GM19193 (cell line): ENCODE results near the gene LPCAT1.

Source experiments
- POLR2A ChIP-seq: IDR thresholded peaks from 4 replicates; pipeline ENCODE4 v1.6.1; 2011; ENCODE audit not compliant: insufficient read depth, insufficient read length; ENCODE audit errors: extremely low read depth

The LPCAT1 gene, protein sequence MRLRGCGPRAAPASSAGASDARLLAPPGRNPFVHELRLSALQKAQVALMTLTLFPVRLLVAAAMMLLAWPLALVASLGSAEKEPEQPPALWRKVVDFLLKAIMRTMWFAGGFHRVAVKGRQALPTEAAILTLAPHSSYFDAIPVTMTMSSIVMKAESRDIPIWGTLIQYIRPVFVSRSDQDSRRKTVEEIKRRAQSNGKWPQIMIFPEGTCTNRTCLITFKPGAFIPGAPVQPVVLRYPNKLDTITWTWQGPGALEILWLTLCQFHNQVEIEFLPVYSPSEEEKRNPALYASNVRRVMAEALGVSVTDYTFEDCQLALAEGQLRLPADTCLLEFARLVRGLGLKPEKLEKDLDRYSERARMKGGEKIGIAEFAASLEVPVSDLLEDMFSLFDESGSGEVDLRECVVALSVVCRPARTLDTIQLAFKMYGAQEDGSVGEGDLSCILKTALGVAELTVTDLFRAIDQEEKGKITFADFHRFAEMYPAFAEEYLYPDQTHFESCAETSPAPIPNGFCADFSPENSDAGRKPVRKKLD

DNA sequence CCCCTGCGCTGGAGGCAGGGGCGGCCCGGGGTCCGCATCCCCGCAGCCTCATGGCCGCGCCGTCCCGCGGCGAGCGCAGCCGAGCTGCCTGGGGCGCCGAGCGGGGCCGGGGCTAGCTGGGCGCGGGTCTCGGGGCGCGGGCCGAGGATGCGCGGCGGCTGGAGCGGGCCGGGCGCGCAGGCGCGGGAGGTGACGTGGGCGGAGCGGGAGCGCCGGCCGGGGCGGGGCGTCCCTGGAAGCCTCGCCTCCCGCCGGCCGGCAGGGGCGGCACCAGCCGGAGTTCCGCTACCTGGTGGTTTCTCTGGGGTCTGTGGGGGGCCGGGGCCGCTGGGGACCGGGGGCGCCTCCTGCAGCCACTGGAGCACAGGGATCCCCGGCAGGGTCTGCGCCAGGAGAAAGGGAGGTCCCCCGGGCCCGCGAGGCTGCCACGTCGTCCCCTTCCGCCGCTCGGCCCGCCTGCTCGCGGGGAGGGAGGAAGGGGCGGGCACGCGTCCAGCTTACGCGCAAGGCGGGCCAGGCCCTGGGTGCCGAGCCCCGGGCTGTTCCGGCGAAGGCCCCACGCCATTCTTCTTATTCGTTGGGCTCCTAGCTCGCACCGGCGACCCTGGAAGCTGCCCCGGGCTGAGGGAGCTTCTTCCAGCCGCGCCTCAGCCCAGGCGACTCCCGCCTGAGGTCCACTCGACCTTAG lies at the start of gene LPCAT1:
Gene LPCAT1 (minus strand): TSS at position 168 of the 688 bp plus-strand sequence. CDS start 116 bp downstream, at position 52.
- peak; percentile 69 for TF ChIP-seq POLR2A

DNA sequence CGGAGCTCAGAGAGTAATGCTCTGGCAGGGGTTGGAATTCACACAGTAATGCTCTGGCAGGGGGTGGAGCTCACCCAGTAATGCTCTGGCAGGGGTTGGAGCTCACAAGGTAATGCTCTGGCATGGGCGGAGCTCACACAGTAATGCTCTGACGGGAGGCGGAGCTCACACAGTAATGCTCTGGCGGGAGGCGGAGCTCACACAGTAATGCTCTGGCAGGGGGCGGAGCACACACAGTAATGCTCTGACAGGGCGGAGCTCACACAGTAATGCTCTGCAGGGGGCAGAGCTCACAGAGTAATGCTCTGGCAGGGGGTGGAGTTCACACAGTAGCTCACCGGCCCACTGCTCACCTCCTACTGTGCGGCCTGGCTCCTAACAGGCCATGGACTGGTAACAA lies 47.2 kb upstream of the LPCAT1 start:
- TF ChIP-seq POLR2A, result no peak

DNA sequence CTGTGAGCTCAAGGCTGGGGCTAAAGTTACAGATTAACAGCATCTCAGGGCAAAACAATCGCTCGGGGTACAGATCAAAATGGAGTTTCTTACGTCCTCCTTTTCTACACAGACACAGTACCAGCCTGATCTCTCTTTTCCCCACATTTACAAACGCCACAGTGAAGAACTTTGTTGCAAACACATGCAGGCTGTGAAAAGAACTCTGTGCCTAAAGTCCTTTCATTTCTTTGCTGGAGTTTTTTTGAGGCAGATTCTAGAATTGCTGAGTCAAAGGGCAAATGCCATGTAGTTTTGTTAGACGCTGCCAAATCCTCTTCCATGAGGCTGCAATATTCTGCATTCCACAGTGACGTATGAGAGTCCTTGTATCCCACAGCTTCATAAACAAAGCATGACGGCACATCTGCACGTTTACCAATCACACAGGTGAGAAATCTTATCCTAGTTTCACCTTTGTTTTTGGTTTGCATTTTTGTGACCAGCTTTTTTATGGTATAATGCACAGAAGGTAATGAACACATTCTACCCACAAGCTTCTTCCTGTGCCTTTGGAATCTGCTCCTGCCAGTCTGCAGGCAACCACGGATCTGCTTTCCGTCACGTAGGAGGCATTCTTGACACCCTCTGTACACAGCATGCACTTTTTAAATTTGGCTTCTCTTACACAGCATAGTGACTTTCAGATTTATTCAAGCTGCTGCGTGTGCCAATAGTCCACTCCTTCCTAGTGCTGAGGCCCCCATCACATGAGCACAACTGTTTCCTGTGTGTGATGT lies 44.6 kb upstream of the LPCAT1 start:
- TF ChIP-seq POLR2A, result no peak

DNA sequence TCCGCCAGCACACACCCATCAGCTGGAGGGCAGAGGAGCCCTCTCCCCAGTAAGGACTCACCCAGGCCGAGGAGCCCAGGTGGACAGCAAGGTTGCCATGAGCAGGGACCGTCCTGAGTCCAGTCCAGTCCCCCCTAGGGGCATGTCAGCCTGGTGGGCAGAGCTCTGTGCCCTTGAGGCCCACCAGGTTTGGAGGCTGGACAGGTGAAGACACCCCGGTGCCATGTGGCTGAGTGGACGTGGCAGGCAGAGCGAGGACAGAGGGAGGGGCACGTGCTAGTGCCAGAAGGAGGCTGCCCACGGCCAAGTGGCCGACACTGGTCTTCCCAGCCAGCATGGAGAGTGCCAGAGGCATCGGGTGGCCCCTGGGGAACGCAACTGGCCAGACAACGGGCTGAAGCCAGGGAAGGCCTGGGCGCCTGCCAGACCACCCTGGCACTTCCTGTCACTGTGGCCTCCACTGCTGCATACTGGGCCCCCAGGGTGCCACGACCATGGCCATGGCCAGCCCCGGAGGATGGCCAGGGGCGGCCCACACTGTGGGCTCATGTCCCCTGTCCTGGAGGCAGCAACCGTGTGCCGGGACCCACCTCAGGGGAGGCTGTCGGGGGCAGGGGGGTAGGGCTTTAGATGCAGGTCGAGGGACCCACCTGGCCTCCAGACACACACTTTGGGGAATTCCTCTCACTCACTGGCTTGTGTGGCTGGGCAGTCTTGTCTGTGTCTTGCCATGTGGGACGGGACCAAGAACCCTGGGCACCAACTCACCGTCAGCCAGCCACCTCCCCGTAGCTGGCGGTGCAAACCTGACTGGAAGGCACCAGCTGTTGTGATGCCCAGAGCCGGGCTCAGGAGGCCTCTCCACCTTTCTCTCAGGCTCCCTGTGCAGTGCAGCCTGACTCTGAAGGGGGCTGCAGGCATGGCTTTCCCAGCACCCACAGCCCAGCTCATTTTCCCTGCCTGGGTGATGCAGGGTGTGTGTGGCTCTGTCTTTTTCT lies 42.3 kb upstream of the LPCAT1 start:
- no peak for TF ChIP-seq POLR2A

DNA sequence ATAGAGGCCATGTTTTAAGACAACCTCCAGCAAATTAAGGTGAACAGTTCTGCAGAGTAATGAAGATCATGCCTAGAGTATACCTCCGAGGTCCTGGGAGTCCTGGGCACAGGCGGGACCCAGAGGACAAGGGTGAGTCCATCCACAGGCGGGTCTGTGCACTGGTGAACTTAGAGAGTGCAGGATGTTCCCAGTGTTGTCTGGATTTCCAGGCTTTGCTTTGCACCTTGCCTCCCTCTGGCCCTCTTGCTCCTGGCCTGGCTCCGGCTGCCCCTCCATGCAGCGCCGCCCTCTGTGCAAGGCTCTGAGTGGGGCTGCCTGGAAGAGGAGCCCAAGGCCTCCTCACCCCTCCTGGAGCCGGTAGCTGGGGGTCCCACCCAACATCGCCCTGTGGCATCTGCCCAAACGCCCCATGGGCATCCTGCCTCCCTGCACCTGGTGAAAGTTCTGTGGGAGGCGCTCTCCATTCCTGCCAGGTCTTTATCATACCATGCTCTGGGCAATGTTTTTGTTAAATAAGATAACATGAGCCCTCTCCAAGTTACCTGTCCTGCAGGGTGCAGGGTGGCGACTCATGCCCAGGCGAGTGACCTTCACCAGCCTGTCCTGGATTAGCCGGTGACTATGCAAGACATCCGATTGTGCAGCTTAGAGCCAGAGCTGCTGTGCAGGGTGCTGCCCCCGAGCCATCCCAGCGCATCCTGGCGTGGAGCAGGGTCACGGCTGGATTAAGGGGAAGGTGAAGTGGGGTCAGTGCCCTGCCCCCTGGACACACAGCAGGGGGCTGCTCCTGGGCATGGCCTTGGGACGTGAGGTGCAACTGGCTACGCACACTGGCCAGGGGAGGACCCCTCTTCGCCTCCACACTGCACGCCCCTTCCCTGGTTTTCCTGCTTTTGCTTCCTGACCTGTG lies 41.3 kb upstream of the LPCAT1 start:
- no peak for TF ChIP-seq POLR2A

DNA sequence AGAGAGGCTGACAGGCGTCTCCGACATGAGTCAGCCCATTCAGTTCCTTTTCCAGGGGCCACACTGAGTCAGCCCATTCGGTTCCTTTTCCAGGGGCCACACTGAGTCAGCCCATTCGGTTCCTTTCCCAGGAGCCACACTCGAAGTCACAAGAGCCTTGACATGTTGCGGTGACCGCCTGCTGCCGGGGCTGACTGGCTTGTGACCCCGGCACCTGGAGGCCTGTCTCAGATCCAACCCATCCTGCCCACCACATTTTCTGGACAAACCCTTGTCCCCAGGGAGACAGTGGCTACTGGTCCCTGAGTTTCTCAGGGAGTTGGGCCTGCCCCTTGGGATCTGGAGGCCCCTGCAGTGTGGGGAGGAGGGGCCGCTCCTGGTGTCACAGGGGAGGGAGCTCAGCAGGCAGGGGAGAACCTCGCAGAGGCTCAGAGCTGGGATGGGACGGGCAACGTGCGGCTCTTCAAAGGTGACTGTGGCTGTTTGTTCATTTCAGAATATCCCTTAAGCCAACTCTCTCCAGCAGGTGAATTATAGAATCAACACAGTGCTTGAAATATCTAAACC lies 40.5 kb upstream of the LPCAT1 start:
- TF ChIP-seq POLR2A, result no peak

DNA sequence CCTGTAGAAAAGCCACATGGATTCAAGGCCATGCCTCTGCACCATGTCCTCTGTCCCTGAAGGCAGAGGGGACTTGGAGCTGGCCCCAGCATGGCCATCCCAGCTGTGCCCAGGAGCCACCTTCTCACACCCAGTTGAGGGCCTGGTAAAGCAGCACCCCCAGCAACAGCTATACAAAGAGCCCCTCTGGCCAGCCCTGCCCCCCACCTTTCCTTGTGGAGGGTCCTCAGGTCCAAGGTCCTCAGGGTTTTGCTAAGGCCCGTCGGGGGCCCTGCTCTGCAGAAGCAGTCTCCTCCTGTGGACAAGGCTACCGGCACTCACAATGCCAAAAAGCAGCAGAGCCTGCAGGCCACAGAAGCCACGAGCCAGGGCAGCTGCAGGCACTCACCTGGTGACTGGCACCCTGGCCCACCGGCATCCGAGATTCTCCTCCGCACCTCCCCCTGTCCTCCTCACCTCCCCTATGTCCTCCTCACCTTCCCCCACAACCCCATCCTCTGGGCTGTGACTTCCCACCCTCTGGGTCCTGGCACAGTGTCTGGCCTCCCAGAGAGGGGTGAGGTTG lies 39.9 kb upstream of the LPCAT1 start:
- TF ChIP-seq POLR2A, result no peak

DNA sequence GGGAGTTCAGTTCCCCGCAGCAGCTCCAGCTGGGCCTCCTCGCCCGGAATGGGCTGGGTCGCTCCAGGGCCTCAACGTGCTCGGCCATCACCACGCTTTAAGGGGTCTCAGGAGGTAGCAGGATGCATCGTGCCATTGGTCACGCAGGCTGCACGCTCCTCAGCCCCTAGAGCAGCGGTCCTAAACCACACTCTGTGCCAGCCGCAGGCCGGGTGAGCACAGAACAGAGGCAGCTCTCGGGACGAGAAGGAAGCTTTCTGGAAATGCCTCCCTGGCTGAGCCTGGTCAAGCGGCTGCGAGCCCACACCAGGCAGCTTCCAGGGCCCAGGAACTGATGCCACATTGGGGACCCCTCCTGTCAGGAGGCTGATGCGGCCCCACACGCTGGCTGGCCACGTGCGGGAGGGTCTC lies 39.3 kb upstream of the LPCAT1 start:
- no peak for TF ChIP-seq POLR2A

DNA sequence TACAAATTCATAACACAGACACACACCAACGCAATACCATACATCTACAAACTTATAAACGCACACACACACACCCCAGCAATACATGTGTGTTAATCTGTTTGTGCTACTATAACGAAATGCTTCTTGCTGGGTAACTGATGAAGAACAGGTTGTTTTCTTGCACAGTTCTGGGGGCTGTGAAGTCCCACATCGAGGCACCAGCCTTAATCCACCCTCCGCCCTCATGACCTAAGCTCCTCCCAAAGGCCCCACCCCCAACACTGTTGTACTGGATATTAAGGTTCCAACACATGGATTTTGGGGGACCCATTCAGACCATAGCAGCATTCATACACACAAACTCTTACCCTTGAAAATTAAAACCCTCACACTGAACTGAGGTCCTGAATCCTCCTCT lies 38.8 kb upstream of the LPCAT1 start:
- TF ChIP-seq POLR2A, result no peak

DNA sequence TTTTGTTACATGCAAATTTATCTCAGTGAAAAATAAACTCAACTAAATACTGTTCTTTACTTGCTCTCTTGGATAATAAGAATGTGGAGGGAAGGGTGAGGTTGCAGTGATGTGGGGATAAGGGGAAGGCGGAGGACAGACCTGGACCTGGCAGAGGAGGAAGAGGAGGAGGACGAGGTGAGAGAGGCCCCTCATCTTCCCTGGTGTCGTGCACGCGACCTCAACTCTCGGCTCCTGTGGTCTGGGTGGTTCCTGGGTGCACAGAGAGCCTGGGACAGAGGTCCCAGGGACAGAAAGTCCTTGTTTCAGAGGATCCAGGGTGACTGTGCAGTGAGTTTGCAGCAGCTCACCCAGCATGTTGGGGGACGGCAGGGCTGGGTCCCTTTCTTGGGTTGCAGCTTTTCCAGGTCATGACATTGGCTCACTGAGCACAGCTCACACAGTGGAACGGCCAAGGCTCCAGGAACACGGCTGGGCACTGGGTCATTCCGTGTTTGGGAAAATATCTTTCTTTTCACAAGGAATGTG lies 37.7 kb upstream of the LPCAT1 start:
- no peak for TF ChIP-seq POLR2A

DNA sequence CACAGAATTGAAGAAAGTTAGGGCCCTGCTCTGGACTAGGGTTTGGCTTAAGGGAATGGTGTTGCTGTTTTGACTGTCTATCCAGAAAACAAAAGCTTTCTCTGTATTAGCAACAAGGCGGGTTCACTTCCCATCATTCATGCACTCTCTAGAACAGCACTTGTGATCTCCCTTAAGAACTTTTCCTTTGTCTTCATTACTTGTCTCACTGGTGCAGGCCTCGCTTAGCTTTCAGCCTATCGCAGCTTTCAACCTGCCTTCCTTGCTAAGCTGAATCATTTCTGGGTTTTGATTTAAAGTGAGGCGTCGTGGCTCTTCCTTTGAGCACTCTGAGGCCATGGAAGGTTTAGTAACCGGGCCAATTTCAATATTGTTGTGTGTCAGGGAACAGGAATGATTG lies 35.2 kb upstream of the LPCAT1 start:
- no peak for TF ChIP-seq POLR2A

DNA sequence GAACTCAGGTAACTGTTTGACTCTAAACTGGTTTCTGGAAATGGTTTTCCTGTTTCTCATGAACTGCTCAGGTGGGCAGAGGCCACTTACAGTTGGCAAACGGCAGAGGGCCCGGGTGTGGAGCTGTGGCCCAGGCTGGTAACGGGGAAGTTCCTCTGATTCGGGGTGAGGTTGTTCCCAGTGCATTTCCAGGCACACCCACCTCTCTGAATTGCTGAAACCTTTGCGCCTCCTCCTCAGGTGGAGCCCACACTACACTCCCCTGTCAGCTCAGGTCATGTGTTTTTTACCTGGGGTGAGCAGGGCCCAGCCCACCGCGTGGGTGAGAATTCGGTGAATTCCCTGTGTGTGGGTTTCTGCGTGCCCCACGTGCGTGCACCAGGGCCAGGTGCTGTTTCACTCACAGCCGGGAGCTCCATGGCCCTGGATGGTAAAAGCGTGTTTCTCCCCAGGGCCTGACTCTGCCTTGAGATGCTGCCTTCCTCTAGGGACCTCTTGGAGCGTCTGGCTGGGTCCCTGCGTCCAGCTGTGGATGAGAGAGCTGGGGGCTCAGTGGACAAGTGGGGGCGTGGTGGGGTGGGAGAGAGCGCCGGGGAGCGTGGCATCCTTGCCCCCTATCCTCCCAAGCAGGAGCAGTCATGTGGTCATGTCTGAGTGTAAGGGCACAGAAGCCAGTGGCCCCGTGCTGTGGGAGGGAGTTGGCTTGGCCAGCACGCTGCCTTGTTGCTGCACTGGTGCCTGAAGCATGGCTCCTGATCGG lies 33.5 kb upstream of the LPCAT1 start:
- no peak for TF ChIP-seq POLR2A
